Retina (tissue), 1 donor: ENCODE data around the gene TRIM51.
"Not testable (repeated sequence)": the region's sequence is repeated elsewhere in the genome, so short reads cannot be mapped to it uniquely, and the experiment has no call there.

Experiments used
- DNase-seq: peaks from one replicate; pipeline ENCODE4 v3.0.0-alpha.2; 2016

Gene TRIM51

DNA sequence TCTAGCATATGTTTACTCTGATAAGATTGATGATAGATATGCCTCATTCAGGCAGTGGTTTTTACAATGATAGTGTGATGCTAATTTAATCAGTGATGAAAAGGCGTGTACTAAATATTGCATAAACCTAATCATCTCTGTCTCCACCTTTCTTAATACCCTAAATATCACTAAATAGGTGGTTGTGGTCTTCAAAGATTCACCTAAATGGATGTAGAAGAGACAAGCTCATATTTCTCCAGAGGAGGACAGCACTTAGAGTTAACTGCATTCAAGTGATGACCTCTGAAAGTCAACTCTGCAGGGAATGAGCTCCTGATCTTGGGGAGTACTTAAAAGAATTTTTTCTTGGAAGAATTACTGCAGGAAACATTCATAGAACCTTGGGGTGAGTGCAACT, at the start of gene TRIM51:
Gene TRIM51, plus strand, starts transcription at position 301 of the 400 bp plus-strand sequence. CDS start 2,132 bp downstream, outside the sequence.
- not testable (repeated sequence) for DNase-seq

- no peak for DNase-seq
Observed at GRCh38 chr11:55838452-55838851, 44.6 kb upstream of the TRIM51 start, which contains the start of gene OR5D16. TSS of gene OR5D16 (plus strand) at chr11:55838752. CDS start at chr11:55838752, 0 bp downstream.

- no peak for DNase-seq
Observed at GRCh38 chr11:55847453-55847852, 35.6 kb upstream of the TRIM51 start.

DNA sequence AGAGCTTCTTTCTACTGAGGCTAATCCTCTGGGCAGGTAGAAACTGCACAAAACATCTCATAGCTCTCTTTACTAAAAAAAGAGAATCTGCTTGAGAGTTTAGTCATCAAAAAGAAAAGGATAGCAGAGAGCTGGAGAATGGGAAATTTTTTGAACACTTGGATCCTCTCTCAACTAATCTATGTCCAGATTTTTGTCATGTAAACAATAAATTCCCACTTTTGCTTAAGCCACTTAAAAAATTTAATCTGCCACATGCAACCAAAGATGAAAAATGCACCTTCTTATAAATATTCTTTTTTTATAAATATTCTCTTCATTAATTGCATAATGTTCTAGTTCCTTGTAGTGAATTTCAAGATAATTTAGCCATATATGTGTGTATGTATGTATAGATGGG, 34.1 kb upstream of the TRIM51 start:
- DNase-seq = no peak

DNA sequence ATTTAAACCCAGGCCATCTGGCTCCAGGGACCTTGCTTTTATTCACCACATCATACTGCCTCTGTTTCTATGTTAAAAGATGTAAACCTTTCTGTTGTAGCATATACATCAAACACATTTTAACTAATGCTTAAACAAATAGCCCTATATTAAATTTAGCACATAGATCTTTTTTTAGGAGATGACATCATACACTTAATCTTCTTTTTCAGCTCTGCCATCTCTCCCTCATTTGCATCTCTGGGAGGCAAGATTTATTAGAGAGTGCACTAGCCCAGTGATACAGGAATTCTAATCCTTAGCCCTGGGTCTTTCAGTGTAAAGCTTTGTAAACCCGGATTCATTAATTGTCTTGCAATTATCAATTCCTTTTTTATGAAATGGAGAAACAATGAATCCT, 31.0 kb upstream of the TRIM51 start:
- DNase-seq = no peak

DNA sequence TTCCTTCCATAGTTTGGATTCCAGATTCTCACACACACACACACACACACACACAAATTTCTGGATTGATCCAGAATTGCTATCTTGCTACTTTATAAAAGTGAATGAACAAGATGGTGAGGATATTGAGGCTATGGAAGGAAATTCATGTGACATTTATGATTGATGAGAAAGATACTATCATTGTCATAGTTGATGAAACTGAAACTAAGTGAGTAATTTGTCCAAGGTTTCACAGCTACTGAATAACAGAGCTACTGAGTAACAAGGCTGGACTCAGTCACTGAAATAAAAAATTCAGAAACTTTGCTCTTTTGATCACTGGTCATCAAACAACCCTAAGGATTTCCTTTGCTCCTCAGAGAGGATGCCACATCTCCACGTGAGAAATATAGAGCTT, 28.4 kb upstream of the TRIM51 start:
- no peak for DNase-seq

DNA sequence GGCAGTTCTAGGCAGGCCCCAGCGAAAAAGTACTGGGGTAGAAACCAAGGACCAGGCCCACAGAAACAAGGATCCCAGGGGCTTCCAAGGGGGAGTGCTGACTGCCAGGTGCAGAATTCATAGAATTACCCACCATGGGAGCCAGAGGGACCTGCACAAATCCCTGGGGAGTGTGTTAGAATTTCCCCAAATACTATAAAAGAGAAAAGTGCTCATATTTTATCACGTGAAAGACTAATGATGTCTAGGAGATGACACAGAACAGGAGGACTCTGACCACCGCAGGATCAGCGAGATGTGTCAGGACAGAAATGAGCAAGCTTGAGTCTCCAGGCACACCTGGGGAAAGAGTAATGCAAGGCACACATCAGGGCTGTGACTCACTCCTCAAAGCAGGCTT, 15.7 kb upstream of the TRIM51 start:
- not testable (repeated sequence) for DNase-seq

GRCh38 chr11:55872731-55873130, 10.4 kb upstream of the TRIM51 start:
- peak; percentile 17 for DNase-seq

GRCh38 chr11:55873146-55873545, 10.0 kb upstream of the TRIM51 start:
- DNase-seq = not testable (repeated sequence)

GRCh38 chr11:55884995-55885394, 1.9 kb downstream of the TRIM51 start:
- not testable (repeated sequence) for DNase-seq

DNA sequence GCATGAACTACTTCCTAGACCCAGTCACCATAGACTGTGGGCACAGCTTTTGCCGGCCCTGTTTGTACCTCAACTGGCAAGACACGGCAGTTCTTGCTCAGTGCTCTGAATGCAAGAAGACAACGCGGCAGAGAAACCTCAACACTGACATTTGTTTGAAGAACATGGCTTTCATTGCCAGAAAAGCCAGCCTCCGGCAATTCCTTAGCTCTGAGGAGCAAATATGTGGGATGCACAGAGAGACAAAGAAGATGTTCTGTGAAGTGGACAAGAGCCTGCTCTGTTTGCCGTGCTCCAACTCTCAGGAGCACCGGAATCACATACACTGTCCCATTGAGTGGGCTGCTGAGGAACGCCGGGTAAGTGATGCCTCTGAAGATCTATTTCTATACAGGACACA, 2.4 kb downstream of the TRIM51 start:
- DNase-seq = not testable (repeated sequence)

DNA sequence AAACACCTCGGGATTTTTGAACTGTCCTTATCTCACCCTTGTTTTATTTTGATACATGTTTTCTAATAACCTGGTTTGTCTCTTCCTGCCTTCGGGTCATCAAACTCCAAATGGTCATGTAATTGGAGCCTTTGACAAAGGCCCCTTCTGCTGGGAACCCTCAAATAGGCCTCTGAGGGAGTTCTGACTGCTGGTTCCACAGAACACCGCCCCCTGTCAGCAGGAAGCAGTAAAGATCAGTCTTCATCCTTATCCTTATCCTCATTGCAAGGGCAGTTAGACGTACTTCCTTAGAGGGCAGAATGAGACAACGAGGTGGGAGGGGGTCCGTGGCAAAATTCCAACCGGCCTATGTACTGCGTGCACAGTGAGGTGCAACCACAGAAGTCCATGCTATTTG, 12.1 kb downstream of the TRIM51 start:
- DNase-seq = no peak

- DNase-seq = no peak
Observed at GRCh38 chr11:55902308-55902707, 19.2 kb downstream of the TRIM51 start.

DNA sequence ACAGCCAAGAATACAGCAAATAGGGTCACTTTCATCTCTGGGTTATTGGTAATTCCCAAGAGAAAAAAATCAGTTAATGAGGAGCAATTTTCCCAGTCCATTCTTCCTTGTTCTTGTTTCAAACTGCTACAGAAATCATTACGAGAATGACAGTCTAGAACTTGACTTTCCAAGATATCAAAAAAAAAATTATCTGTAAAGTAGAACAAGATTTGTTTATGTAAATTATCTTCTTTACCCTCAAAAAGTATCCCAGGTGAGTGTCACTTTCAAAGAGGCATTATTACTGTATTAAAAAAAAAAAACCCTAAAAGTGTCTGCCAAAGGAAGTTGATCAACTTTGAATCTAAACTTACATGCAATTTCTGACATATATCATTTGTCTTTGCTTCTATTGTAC, 31.4 kb downstream of the TRIM51 start, which contains the start of gene OR5W2:
Gene OR5W2, minus strand, starts transcription at position 101 of the 400 bp plus-strand sequence. Its CDS starts 0 bp downstream, at position 101.
- DNase-seq = no peak

DNA sequence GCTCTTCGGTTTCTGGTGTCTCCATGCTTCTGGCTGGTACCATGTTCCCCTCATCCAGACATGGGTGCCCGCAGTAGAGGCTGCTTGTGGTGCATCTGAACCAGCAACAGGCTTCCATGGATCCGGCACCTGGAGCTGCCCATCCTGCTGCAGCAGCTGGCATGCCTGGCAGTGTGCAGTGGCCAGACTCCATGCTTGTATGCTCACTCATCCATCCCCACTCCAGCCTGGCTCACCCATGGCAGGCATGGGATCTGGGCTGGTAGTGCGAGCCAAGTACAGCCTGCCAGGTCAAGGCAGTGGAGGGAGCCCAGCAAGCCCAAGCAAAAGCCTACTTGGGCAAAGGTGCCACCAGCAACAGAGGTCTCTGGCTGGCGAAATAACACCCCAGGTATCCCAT, 37.4 kb downstream of the TRIM51 start:
- no peak for DNase-seq

GRCh38 chr11:55936300-55936699, 53.2 kb downstream of the TRIM51 start, which contains the start of gene OR5I1:
TSS of gene OR5I1 (minus strand) at chr11:55936400. CDS start at chr11:55936400, 0 bp downstream.
- DNase-seq = no peak
